CD4-positive, alpha-beta T cell (primary cell): Measurements from ENCODE around the gene NR2C1. TPM values are rescaled to one million over a fixed set of nuclear protein-coding genes. Genes with fewer than 3 reads are reported as not detected.
"Not testable (repeated sequence)": the region's sequence is repeated elsewhere in the genome, so short reads cannot be mapped to it uniquely, and the experiment has no call there.

Source experiments
- ATAC-seq: fragments of 200-7000 bp; cut with Tn5 transposase; one replicate; pipeline ENCODE4 v1.10.0; 2022; ENCODE audit warnings: mild to moderate bottlenecking; ENCODE audit not compliant: poor library complexity
- CTCF ChIA-PET: fragments of 350-600 bp; sonication (Branson Sonifier 250); formaldehyde crosslinking; loops from one replicate; lab custom pipeline; 2021; ENCODE audit warnings: antibody characterized with exemption, inconsistent platforms; lab: Charles Lee
- POLR2A ChIA-PET: fragments of 350-600 bp; sonication (Branson Sonifier 250); formaldehyde crosslinking; loops from one replicate; lab custom pipeline; 2021; ENCODE audit warnings: antibody characterized with exemption, inconsistent platforms; lab: Charles Lee
- DNase-seq, 14 experiments: peaks; one replicate each; pipeline ENCODE4 v3.0.0-alpha.2; 2013 to 2020; ENCODE audit warnings: mixed read lengths in 2 of 14
- H3K27ac ChIP-seq, 2 donors: one replicate each; pipeline versions ENCODE4 v1.5.1 to v1.7.0; 2013; ENCODE audit warnings: low read length in 2 of 2, low read depth in 1 of 2, mild to moderate bottlenecking in 1 of 2
- H3K27me3 ChIP-seq, 2 experiments: 1 replicate in 1 of 2; 2 replicates in 1 of 2; pipeline versions ENCODE4 v1.6.1 to v1.7.0; 2013; ENCODE audit warnings: low read length in 2 of 2, control low read depth in 1 of 2, mild to moderate bottlenecking in 1 of 2, moderate library complexity in 1 of 2; ENCODE audit not compliant: insufficient read depth in 2 of 2, control insufficient read depth in 1 of 2
- H3K36me3 ChIP-seq: one replicate; pipeline ENCODE4 v1.6.1; 2013; ENCODE audit warnings: low read length, control low read depth; ENCODE audit not compliant: insufficient read depth
- H3K4me1 ChIP-seq: one replicate; pipeline ENCODE4 v1.6.1; 2013; ENCODE audit warnings: low read length, control low read depth; ENCODE audit not compliant: insufficient read depth
- H3K4me3 ChIP-seq: one replicate; pipeline ENCODE4 v1.5.1; 2013; ENCODE audit warnings: mild to moderate bottlenecking, low read length, moderate library complexity
- H3K9me3 ChIP-seq, 2 experiments: 1 replicate in 1 of 2; 2 replicates in 1 of 2; pipeline versions ENCODE4 v1.6.1 to v1.7.0; 2013; ENCODE audit warnings: low read length in 2 of 2, mild to moderate bottlenecking in 2 of 2, control low read depth in 1 of 2, moderate library complexity in 1 of 2; ENCODE audit not compliant: control insufficient read depth in 1 of 2, insufficient read depth in 1 of 2
- H3K27ac Mint-ChIP-seq: one replicate; pipeline ENCODE4 v1.8.0; 2020; ENCODE audit warnings: mixed read lengths
- H3K27me3 Mint-ChIP-seq: one replicate; pipeline ENCODE4 v1.8.0; 2021; ENCODE audit warnings: mixed read lengths
- H3K36me3 Mint-ChIP-seq: one replicate; pipeline ENCODE4 v1.8.0; 2021; ENCODE audit warnings: low read depth, mixed read lengths
- H3K4me1 Mint-ChIP-seq: one replicate; pipeline ENCODE4 v1.8.0; 2021; ENCODE audit warnings: low read depth, mixed read lengths
- H3K4me3 Mint-ChIP-seq: one replicate; pipeline ENCODE4 v1.8.0; 2020; ENCODE audit warnings: mild to moderate bottlenecking, mixed read lengths
- H3K9me3 Mint-ChIP-seq: one replicate; pipeline ENCODE4 v1.8.0; 2020; ENCODE audit warnings: mixed read lengths
- intact Hi-C, 2 experiments: fragments of 100-400 bp; cut with DNase I in 1 of 2; cut with micrococcal nuclease in 1 of 2; formaldehyde crosslinking; loops; one replicate each; pipeline versions ENCODE4 v1.15.1 to v1.9.0; 2023 to 2025; cut with DNase I, micrococcal nuclease
- total RNA-seq, 174 experiments: library from RNA in 2 of 174; stranded (reverse) in 2 of 174; gene quantifications; one replicate each; pipeline ENCODE4 v1.2.3 and lab custom pipeline; 2021 to 2026
- TF ChIP-seq, protein P1 (sequence below): fragments of 200-600 bp; IDR thresholded peaks from one replicate; pipeline ENCODE4 v1.8.0; 2022; ENCODE audit warnings: antibody characterized with exemption, mild to moderate bottlenecking

The NR2C1 gene
- total RNA-seq, 2 experiments from 2014 or later, result 48.3 to 58.9 TPM

DNA sequence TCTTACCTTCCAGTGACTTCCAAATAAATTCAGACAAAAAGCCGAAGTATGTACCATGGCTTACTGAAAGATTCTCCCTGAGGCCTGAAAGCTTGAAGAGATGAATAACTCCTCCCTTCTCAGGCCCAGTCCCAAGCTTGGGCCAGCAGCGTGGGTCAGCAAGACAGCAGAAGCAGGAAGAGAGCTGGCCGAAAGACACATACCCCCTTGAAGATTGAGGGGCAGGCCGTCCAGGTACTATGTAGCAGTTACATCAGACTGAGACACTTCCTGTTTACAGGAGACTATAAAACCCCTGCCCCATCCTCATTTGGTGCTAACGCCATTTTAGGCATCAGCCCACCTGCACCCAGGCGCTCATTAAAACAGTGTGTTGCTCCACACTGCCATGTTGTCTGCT, 84.9 kb downstream of the NR2C1 start:
- TF ChIP-seq, protein P1, sequence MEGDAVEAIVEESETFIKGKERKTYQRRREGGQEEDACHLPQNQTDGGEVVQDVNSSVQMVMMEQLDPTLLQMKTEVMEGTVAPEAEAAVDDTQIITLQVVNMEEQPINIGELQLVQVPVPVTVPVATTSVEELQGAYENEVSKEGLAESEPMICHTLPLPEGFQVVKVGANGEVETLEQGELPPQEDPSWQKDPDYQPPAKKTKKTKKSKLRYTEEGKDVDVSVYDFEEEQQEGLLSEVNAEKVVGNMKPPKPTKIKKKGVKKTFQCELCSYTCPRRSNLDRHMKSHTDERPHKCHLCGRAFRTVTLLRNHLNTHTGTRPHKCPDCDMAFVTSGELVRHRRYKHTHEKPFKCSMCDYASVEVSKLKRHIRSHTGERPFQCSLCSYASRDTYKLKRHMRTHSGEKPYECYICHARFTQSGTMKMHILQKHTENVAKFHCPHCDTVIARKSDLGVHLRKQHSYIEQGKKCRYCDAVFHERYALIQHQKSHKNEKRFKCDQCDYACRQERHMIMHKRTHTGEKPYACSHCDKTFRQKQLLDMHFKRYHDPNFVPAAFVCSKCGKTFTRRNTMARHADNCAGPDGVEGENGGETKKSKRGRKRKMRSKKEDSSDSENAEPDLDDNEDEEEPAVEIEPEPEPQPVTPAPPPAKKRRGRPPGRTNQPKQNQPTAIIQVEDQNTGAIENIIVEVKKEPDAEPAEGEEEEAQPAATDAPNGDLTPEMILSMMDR, result no peak
- H3K9me3 ChIP-seq, result no peaks in the 10 kb centered on the region
- peaks cover 3% of the 10 kb centered on the region for H3K9me3 Mint-ChIP-seq
- peak overlapping the region; percentile 64 to 67 for H3K27ac ChIP-seq
- H3K4me3 Mint-ChIP-seq, result peak overlapping the region; percentile 13
- DNase-seq, result peak in 6 of 14 experiments; percentile 9 to 59 (median 35)
- CTCF ChIA-PET, result no interaction called here
- no peaks in the 10 kb centered on the region for H3K27me3 ChIP-seq
- H3K27ac Mint-ChIP-seq, result peak overlapping the region; percentile 97
- H3K4me3 ChIP-seq, result no peak overlapping the region
- peaks cover 55% of the 10 kb centered on the region for H3K4me1 ChIP-seq
- intact Hi-C loops, result loop anchor here (2.0 kb wide), 1 partner anchor 14 kb away; the partner anchor contains the start of gene NDUFA12 (in 2 of the 2)
- no peaks in the 10 kb centered on the region for H3K27me3 Mint-ChIP-seq
- H3K36me3 Mint-ChIP-seq, result peaks cover 51% of the 10 kb centered on the region
- peaks cover 27% of the 10 kb centered on the region for H3K36me3 ChIP-seq
- POLR2A ChIA-PET, result interaction anchor here (0.6 to 3.3 kb wide), 5 partner anchors 16 to 486 kb away, joined by 3 to 51 read pairs (median 7); partner anchors contain the start of genes METAP2, NDUFA12 and NR2C1
- ATAC-seq, result peak; percentile 53
- peaks cover 68% of the 10 kb centered on the region for H3K4me1 Mint-ChIP-seq

DNA sequence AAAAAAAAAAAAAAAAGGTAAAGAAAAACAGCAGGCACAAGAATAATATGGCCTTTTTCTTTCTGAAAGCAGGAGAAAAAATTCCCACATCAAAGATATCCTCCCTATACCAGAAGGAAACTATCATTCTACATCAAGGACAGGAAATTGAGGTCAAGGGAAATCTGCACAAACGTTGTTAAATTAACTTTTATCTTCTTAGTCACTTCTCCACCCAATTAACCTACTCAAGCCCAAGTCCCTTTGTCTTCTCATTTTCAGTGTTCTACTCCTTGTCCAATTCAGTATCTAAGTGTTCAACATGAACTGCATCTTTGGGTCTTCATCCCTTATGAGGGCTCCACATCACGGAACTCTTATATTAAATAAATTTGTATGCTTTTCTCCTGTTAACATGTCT, 85.6 kb downstream of the NR2C1 start:
- Histone ChIP-seq H3K36me3 (peaks cover 24% of the 10 kb centered on the region), H3K27ac (peak overlapping the region; percentile 54 to 64), H3K27me3 (no peaks in the 10 kb centered on the region), H3K9me3 (no peaks in the 10 kb centered on the region), H3K4me3 (no peak overlapping the region), H3K4me1 (peaks cover 62% of the 10 kb centered on the region)
- DNase-seq, result peak in 3 of 14 experiments; percentile 70 to 79 (median 76)
- Mint-ChIP-seq H3K36me3 (peaks cover 52% of the 10 kb centered on the region), H3K4me3 (peak overlapping the region; percentile 56), H3K27ac (peak overlapping the region; percentile 97), H3K27me3 (no peaks in the 10 kb centered on the region), H3K4me1 (peaks cover 74% of the 10 kb centered on the region), H3K9me3 (peaks cover 3% of the 10 kb centered on the region)
- ATAC-seq, result peak; percentile 57
- TF ChIP-seq, protein P1, result no peak
- ChIA-PET POLR2A (interaction anchor here (0.6 to 3.3 kb wide), 2 partner anchors 17 to 486 kb away, joined by 5 to 51 read pairs; partner anchors contain the start of genes METAP2 and NDUFA12), CTCF (no interaction called here)
- intact Hi-C loops, result loop anchor here (2.0 kb wide), 1 partner anchor 15 kb away; the partner anchor contains the start of gene NDUFA12 (in 2 of the 2)

DNA sequence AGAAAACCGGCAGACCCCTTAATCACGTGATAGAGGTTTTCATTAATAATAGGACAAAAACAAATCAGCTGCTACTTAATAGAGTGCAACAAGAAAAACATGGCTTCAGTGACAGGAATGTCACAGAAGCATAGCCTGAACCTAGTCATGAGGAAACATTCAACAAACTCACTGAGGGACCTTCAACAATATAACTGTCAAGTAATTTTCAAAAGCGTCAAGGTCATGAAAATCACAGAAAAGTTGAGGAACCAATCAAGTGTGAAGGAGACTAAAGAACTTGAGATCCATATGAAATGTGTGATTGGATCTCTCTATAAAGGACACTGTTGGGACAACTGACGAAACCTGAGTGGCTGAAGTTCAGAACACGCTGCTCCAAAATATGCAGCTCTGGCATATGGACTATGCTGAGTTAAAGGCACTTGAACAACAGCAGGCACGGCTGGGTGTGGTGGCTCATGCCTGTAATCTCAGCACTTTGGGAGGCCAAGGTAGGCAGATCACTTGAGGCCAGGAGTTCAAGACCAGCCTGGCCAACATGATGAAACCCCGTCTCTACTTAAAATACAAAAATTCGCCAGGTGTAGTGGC, 86.2 kb downstream of the NR2C1 start:
- ATAC-seq, result peak; percentile 6
- TF ChIP-seq, protein P1, result no peak
- DNase-seq, result peak in 1 of 14 experiments; percentile 23

DNA sequence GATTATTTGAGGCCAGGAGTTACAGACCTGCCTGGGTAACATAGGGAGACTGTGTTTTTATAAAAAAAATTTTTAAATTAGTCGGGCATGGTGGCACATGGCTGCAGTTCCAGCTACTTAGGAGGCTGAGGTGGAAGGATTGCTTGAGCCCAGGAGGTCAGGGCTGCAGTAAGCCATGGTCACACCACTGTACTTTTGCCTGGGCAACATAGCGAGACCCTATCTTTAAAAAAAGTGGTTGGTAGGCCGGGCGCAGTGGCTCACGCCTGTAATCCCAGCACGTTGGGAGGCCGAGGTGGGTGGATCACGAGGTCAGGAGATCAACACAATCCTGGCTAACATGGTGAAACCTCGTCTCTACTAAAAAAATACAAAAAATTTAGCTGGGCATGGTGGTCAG, 88.3 kb downstream of the NR2C1 start:
- H3K4me3 ChIP-seq, H3K9me3 ChIP-seq, intact Hi-C loops, H3K27me3 Mint-ChIP-seq, ATAC-seq, H3K4me3 Mint-ChIP-seq, H3K27me3 ChIP-seq, H3K27ac ChIP-seq, H3K27ac Mint-ChIP-seq, H3K36me3 ChIP-seq, DNase-seq, H3K9me3 Mint-ChIP-seq: not testable (repeated sequence)
- peaks cover 65% of the 10 kb centered on the region for H3K4me1 ChIP-seq
- ChIA-PET POLR2A (interaction anchor here (2.4 kb wide), 1 partner anchor 18 kb away, joined by 14 read pairs; the partner anchor contains the start of gene NDUFA12), CTCF (interaction anchor here (0.6 kb wide), 1 partner anchor 1482 kb away, joined by 4 read pairs; no protein-coding TSS in a partner anchor)
- Mint-ChIP-seq H3K4me1 (peaks cover 80% of the 10 kb centered on the region), H3K36me3 (peaks cover 39% of the 10 kb centered on the region)

More for the DNA sequence above, 86.2 kb downstream of the NR2C1 start:
- Mint-ChIP-seq H3K9me3 (peaks cover 3% of the 10 kb centered on the region), H3K27me3 (no peaks in the 10 kb centered on the region), H3K4me1 (peaks cover 74% of the 10 kb centered on the region), H3K4me3 (peak overlapping the region; percentile 56), H3K27ac (peak overlapping the region; percentile 97), H3K36me3 (peaks cover 49% of the 10 kb centered on the region)
- ChIA-PET CTCF (interaction anchor here (1.6 kb wide), 1 partner anchor 86 kb away, joined by 5 read pairs; the partner anchor contains the start of gene NR2C1), POLR2A (interaction anchor here (2.4 kb wide), 1 partner anchor 16 kb away, joined by 14 read pairs; the partner anchor contains the start of gene NDUFA12)
- peaks cover 67% of the 10 kb centered on the region for H3K4me1 ChIP-seq
- H3K27ac ChIP-seq, result peak overlapping the region in 1 of 2 donors; percentile 16
- peaks cover 18% of the 10 kb centered on the region for H3K36me3 ChIP-seq
- no peak overlapping the region for H3K4me3 ChIP-seq
- no peaks in the 10 kb centered on the region for H3K9me3 ChIP-seq
- no peaks in the 10 kb centered on the region for H3K27me3 ChIP-seq
- intact Hi-C loops, result no loop called here
